Fibroblast of skin of back (primary cell): Measurements from ENCODE around the gene KLHL26.
A peak's percentile ranks its signal among the peaks of the same experiment; 100 is the strongest.
"Not testable (repeated sequence)": the region's sequence is repeated elsewhere in the genome, so short reads cannot be mapped to it uniquely, and the experiment has no call there.

Experiments used
- DNase-seq: peaks from one replicate; pipeline ENCODE4 v3.0.0-alpha.2; 2013

KLHL26 gene

DNA sequence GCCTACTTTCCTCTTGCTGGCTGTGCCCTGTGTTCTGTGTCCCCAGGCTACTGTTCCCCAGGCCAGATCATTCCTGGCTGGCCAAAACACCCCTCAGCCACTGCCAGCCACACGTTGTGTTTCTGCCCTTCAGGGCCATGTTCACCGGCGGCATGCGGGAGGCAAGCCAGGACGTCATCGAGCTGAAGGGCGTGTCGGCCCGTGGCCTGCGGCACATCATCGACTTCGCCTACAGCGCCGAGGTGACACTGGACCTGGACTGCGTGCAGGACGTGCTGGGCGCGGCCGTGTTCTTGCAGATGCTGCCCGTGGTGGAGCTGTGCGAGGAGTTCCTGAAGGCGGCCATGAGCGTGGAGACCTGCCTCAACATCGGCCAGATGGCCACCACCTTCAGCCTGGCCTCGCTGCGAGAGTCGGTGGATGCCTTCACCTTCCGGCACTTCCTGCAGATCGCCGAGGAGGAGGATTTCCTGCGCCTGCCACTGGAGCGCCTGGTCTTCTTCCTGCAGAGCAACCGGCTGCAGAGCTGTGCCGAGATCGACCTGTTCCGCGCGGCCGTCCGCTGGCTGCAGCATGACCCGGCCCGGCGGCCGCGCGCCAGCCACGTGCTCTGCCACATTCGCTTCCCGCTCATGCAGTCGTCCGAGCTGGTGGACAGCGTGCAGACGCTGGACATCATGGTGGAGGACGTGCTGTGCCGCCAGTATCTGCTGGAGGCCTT, 30.9 kb downstream of the KLHL26 start:
- DNase-seq = no peak

DNA sequence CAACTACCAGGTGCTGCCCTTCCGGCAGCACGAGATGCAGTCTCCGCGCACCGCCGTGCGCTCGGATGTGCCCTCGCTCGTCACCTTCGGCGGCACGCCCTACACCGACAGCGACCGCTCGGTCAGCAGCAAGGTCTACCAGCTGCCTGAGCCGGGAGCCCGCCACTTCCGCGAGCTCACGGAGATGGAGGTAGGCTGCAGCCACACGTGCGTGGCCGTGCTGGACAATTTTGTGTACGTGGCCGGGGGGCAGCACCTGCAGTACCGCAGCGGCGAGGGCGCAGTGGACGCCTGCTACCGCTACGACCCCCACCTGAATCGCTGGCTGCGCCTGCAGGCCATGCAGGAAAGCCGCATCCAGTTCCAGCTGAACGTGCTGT, 31.4 kb downstream of the KLHL26 start:
- no peak for DNase-seq

DNA sequence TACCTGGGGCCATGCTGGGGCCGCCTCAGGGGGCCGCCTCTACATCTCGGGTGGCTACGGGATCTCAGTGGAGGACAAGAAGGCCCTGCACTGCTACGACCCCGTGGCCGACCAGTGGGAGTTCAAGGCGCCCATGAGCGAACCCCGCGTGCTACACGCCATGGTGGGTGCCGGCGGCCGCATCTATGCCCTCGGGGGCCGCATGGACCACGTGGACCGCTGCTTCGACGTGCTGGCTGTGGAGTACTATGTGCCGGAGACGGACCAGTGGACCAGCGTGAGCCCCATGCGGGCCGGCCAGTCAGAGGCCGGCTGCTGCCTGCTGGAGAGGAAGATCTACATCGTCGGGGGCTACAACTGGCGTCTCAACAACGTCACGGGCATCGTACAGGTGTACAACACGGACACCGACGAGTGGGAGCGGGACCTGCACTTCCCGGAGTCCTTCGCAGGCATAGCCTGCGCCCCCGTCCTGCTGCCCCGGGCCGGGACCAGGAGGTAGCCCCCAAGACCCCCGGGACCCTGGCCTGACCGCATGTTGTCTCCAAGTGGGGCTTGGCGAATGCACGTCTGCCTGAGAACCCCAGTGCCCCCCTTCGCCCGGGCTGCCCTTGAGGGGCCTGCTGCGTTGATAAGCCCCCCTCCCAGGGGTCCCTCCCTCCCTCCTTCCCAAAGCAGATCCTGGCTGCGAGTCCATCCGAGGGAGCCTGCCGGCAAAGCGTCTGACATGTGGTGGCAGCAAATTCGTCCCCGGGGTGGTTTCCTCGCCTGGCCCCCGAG, 32.1 kb downstream of the KLHL26 start:
- no peak for DNase-seq

DNA sequence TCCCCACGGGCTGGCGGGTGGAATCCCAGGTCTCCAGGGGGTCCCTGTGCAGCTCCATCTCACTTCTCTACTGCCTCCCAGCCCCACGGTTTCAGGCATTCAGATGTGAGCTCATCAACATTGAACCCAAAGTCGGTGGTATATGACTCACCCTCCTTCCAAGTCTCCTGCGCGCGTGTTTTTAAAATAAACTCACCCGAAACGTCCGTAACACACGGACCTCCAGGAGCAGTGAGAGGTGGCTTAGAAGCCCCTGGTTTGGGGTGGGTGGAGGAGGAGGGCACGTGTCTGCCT, 32.6 kb downstream of the KLHL26 start:
- DNase-seq = no peak

DNA sequence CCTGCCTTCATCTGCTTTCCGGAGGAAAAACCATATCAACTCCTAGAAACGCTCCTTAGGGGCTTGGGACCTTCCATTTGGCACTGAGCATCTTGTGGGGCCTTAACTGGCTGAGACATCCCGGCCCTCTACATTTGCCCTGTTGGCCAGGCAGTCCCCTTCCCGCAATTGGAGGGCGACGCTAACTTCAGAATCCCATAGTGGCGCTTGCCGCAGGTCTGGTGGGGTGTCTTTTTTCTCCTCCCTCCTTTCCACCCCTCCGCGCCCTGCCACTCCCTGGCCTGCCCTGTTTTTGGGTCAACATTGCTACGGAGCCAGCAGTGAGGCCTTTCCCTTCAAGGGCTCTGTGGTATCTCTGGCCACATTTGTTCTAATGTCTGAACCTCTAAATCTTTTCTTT, 33.1 kb downstream of the KLHL26 start:
- no peak for DNase-seq

DNA sequence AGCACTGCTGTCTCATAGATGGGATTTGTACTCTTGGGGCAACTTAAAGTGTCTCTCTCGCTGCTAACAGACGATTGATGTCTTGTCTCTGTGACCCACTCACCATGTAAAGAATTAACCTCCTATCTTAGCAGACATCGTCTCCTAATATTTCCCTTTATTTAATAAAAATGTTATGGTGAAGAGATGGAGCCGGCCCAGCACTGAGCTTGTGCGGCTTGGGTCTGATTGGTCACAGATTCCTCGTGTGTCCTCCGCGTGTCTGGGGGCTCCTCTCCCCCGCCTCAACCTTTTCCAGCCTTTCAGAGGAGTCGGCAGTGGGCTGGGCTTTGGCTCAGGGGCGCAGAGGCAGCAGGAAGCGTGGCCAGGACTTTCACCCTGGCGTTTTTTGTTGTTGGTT, 33.5 kb downstream of the KLHL26 start:
- no peak for DNase-seq

DNA sequence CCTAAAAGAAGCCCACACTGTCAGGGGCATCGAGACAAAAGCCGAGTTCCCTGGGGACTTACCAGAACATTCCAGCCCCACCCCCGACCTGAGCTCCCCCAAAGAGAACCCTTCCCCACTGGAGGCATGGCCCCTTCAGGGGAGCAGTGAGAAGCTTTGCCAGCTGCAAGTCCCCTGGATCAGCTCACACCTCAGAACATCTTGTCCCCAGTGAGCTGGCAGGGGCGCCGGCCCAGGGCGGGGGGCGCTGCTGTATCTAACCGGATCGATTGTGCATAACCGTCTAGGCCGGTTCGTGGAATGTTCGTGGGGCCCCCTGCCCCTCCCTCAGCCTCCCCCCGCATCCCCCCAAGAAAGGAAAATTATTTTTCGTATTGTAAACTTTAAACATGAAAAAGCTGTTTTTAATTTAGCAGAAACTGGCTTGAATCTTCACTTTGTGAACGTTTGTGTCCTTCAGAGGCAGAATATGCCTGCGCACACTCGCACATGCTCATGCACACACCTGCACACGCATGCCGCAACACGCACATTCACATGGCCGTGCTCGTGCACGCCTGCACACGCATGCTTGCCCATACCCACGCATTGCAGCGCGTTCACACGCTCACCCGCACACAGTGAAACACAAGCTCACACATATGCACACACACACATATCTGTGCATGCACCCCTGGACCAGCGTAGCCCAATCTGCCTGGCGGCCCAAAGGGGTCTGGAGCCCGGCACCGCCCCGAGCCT, 34.6 kb downstream of the KLHL26 start:
- no peak for DNase-seq

DNA sequence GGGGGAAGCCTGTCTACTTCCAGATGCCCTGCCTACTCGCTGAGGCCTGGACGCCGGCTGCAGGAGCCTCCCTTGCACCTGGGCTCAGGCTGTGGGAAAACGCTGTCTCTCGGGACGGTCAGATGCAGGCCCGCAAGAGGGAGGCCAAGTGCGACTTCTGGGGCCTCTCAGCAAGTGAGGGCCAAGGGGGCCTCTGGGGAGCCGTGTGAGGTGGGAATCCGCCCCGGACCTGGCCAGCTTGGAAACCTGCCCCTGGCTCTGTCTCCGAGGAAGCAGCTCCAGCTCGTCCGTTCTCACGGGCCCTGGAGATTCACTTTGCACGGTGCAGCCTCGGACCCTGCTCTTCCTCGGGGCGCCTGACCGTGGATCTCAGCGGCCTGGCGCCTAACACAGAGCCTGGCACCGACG, 35.2 kb downstream of the KLHL26 start:
- no peak for DNase-seq

DNA sequence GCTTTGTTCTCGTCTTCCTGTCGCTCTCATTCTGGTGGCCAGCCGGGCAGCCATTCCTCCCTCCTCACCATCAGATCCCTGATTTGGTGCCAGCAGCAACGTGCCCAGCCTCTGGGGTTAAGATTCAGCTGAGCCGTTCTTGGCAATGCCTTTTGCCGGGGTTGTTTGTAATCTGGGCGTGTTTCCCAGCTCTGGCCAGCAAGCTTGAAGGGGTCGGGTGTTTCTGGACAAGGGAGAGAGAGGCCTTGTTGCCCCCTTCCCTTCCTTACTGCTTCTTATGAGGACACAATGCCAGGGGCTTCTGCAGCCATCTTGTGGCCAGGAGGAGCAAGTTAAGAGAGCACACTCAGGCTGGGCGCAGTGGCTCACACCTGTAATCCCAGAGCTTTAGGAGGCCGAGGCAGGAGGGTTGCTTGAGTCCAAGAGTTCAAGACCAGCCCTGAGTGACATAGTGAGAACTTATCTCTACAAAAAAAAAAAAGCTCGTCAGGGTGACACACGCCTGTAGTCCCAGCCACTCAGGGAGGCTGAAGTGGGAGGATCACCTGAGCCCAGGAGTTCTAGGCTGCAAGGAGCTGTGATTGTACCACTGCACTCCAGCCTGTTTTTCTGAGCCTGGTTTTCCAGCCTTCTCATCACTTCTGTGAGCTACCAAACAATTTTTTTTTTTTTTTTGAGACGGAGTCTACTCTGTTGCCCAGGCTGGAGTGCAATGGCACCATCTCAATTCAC, 35.9 kb downstream of the KLHL26 start:
- no peak for DNase-seq

DNA sequence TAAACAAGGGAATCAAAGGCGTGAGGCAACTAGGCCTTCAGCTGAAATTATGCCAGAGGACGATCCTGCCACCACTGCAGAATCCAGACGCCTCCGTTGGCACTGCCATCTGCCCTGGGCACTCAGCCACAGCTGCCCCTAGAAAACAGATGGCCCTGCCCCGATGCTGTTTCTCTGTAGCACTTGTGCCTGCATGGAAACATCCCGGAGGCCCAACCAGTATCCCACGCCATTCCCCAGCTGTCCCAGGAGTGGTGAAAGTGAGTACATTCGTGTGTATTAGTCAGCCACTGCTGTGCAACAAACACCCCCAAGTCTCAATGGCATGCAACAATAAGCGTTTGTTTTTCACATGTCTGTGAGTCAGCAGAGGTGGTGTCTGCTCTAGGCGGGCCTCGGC, 37.8 kb downstream of the KLHL26 start:
- no peak for DNase-seq

DNA sequence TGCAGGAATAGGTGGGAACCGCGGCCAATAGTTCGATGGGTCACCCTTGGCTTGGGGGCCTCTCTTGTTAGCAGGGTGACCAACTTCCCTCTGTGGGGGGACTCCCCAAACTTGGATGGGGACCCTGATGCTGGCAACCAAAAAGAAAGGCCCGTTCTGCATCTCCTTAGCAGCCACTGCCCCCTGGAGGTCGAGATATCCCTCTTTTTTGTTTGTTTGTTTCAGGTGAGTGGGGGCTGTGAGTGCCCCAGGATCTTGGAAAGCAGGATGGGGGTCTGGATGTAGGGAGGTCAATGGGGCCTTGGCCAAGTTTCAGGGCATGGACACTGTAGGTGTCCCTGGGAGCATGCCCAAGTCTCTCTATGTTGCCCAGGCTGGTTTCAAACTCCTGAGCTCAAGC, 39.0 kb downstream of the KLHL26 start:
- DNase-seq = no peak

DNA sequence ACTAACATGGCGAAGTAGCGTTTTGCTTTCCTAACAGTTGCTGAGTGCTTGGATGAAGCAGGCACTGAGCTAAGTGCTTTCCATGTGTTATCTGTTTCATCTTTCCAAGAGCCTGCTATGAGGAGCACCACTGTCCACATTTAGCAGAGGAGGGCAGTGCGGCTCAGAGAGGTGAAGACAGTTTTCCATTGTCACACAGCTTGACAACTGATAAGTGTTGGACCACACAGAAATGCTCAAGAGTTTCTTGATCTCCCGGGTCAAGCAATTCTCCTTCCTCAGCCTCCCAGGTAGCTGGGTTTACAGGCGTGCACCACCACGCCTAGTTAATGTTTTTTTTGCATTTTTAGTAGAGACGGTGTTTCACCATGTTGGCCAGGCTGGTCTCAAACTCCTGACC, 39.9 kb downstream of the KLHL26 start:
- DNase-seq = no peak

DNA sequence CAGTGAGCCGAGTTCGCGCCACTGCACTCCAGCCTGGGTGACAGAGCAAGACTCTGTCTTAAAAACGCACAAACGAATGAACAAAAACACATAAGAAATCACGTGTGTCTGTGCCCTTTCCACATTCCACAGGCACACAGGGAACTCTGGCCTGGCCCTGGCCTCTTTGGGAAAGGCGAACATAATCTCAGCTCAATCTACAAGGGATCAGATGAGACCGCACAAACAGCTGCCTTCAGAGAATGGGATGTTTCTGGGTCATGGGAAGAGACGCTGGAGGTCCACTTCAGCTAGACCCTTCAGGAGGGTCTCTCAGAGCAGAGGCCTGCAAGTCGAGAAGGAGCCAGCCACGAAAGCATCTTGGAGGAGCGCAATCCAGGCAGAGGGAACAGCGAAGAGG, 40.3 kb downstream of the KLHL26 start:
- DNase-seq = no peak

DNA sequence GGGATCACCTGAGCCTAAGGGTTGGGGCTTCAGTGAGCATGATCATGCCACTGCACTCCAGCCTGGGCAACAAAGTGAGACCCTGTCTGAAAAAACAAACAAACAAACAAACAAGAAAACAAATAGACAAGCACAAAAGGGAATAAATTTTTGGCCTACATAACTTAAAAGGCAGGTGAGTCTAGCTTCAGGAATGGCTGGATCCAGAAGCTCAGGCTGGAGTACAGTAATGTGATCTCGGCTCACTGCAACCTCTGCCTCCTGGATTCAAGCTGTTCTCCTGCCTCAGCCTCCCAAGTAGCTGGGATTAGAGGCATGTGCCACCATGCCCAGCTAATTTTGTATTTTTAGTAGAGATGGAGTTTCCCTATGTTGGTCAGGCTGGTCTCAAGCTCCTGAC, 43.3 kb downstream of the KLHL26 start:
- DNase-seq = not testable (repeated sequence)

DNA sequence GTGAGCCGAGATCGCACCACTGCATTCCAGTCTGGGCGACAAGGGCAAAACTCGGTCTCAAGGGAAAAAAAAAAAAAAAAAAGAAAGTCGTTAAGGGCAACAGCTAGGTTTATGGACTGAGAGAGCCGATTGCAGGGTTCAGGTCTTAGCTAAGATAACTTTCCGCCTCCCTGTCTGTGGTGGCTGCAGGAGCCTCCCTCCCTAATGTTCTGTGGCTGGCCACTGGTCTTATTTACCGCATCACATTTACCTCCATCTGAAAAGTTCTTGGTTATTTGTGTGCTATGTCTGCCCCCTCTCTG, 45.9 kb downstream of the KLHL26 start:
- no peak for DNase-seq

DNA sequence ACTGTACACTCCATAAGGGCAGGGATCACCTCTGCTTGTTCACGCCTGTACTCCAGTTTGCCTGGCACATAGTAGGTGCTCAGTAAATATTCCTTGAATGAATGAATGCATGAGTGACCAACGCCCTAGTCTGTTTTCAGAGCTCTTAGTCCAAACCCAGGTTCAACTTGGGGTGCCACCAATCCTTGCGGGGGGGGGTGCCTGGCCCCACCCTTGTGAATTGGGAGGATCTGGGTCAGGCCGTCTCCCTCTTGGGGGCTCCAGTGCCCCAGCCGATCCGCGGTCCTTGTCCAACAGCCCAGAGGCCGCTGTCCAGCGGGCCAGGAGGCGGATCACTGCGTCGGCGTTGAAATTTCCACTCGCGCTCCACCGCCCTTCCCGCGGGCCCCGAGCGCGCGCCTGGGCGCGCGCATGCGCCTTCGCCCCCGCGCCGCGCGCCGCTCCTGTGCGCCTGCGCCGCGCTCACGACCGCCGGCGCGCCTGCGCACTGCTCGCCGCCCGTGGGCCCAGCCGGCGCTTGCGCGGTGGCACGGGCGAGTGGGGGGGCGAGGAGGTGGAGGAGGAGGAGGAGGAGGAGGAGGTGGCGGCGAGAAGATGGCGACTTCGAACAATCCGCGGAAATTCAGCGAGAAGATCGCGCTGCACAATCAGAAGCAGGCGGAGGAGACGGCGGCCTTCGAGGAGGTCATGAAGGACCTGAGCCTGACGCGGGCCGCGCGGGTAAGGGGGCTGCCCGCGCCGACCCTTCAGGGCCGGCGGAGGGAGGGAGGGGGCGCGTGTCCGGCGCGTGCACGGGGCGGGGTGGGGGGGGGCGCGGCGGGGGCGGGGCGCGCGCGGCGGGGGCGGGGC, 46.5 kb downstream of the KLHL26 start, which contains the start of gene CRTC1:
Gene CRTC1, plus strand, starts transcription at position 572 of the 849 bp plus-strand sequence. Its CDS starts 23 bp downstream, at position 595.
- DNase-seq = peak; percentile 84

DNA sequence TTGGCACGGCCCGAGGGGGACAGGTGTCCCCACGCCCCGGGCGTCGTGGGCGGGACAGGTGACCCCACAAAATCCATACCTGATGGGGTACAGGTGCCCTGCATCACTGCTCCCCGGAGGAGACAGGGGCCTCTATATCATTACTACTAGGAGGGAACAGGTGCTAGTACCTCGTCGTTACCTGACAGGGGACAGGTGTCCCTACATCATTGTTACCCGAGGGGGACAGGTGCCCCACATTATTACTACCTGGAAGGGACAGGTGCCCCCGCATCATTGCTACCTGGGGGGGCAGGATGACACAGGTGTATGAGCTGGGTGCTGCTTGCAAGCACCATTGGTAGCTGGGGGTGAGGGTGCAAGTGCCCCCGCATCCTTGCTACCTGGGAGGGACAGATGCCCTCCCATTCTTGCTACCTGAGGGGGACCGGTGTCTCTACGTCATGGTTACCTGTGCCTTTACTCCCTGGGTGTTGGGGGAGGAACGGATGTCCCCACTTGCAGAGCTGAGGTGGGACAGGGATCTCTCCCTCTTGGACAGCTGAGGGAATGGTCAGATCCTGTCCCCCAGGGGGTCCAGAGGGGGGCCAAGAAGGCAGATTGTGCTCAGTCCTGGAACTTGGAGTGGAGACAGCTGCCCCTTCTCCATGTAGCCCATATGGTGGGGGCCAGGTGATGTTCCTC, 47.3 kb downstream of the KLHL26 start:
- no peak for DNase-seq

DNA sequence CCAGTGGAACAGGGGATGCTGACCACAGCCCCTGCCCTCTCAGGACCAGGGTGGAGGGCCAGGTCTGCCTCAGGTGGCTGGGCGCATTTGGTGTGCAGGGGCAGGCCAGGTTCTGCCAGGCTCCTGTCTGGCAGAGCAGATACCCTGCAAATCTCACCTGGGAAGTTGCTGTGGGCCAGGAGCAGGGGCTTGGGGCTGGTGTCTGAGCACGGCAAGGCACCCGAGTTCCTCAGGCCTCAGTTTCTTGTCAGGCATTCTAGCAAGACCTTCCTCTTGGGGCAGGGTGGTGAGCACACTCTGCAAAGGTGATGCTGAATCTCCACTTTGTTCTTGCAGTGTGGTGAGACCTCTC, 47.8 kb downstream of the KLHL26 start:
- no peak for DNase-seq

DNA sequence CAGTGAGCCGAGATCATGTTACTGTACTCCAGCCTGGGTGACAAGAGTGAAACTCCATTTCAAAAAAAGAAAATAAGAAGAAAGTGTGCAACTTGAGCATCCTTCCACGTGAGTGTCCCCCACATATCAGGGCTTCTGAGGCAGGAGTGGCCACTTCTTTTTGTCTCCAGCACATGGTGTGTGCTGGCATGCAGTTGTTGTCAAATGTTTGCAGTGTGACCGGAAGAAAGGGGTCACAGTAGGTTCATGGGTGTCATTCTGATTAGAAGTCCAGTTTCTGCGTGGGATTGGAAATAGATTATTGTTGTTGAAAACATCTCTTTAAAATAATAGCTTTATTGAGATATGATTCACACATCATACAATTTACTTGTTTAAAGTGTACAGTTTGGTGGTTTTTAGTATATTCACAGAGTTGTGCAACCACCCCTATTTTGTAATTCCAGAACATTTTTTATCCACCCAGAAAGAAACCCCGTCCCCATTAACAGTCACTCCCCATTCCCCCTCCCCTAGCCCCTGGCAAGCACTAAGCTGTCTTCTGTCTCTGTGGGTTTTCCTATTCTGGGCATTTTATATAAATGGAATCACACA, 48.9 kb downstream of the KLHL26 start:
- DNase-seq = no peak

DNA sequence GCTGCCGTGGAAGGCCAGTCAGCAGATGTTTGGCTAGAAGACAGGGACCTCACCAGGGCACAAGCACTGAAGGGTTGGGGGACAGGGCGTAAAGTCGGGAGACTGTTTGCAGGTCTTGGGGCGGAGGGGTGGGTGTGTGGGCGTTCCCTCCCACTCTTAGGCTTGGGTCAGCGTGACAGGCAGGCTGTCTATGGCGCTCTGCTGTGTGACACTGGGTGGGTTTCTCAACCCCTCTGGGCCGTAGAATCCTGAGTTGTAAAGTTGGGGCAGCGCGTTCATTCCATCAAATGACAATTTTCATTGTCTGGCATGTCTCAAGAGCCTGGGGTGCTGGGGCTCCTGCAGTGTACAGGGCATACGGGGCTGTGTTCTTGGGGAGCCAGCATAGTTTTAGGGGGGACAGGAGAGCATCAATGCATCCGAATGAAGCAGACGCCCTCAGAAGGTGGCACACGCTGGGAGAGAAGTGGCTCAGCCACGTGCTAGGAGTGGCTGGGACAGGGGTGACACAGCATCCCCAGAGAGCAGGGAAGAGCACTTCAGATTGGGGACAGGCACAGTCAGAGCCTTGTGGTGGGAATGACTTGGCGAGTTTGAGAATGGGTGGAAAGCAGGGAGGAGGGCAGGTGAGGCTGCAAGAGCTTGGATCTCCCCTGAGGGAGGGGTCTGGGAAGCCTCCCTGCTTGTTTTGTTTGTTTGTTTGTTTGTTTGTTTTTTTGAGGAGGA, 51.1 kb downstream of the KLHL26 start:
- no peak for DNase-seq

DNA sequence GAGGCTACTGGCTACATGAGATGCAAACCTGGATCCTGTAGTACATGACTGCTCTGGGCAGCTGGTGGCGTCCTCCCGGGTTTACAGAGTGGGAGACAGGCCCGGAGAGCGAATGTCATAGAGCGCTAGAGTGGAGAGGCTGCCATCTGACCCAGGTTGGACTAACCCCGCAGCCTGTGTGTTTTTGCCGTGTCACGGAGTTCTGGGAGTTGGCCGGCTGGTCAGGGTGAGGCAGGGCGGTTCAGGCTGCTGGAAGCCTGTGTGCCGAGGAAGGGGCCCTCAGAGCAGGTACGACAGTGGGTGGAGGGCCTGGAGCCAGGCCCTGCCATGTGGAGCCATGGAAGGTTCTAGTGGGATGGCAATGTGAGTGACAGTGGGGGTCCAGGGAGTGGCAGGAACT, 59.2 kb downstream of the KLHL26 start:
- DNase-seq = no peak
